CD4-positive, alpha-beta T cell (primary cell): ENCODE data around the gene SLC34A2. TPM values are rescaled to one million over a fixed set of nuclear protein-coding genes. Genes with fewer than 3 reads are reported as not detected.

ENCODE experiments used
- ATAC-seq: fragments of 200-7000 bp; cut with Tn5 transposase; one replicate; pipeline ENCODE4 v1.10.0; 2022; ENCODE audit warnings: mild to moderate bottlenecking; ENCODE audit not compliant: poor library complexity
- CTCF ChIA-PET: fragments of 350-600 bp; sonication (Branson Sonifier 250); formaldehyde crosslinking; loops from one replicate; lab custom pipeline; 2021; ENCODE audit warnings: antibody characterized with exemption, inconsistent platforms; lab: Charles Lee
- POLR2A ChIA-PET: fragments of 350-600 bp; sonication (Branson Sonifier 250); formaldehyde crosslinking; loops from one replicate; lab custom pipeline; 2021; ENCODE audit warnings: antibody characterized with exemption, inconsistent platforms; lab: Charles Lee
- DNase-seq, 14 experiments: peaks; one replicate each; pipeline ENCODE4 v3.0.0-alpha.2; 2013 to 2020; ENCODE audit warnings: mixed read lengths in 2 of 14
- H3K27ac ChIP-seq, 2 donors: one replicate each; pipeline versions ENCODE4 v1.5.1 to v1.7.0; 2013; ENCODE audit warnings: low read length in 2 of 2, low read depth in 1 of 2, mild to moderate bottlenecking in 1 of 2
- H3K27me3 ChIP-seq, 2 experiments: 1 replicate in 1 of 2; 2 replicates in 1 of 2; pipeline versions ENCODE4 v1.6.1 to v1.7.0; 2013; ENCODE audit warnings: low read length in 2 of 2, control low read depth in 1 of 2, mild to moderate bottlenecking in 1 of 2, moderate library complexity in 1 of 2; ENCODE audit not compliant: insufficient read depth in 2 of 2, control insufficient read depth in 1 of 2
- H3K36me3 ChIP-seq: one replicate; pipeline ENCODE4 v1.6.1; 2013; ENCODE audit warnings: low read length, control low read depth; ENCODE audit not compliant: insufficient read depth
- H3K4me1 ChIP-seq: one replicate; pipeline ENCODE4 v1.6.1; 2013; ENCODE audit warnings: low read length, control low read depth; ENCODE audit not compliant: insufficient read depth
- H3K4me3 ChIP-seq: one replicate; pipeline ENCODE4 v1.5.1; 2013; ENCODE audit warnings: mild to moderate bottlenecking, low read length, moderate library complexity
- H3K9me3 ChIP-seq, 2 experiments: 1 replicate in 1 of 2; 2 replicates in 1 of 2; pipeline versions ENCODE4 v1.6.1 to v1.7.0; 2013; ENCODE audit warnings: low read length in 2 of 2, mild to moderate bottlenecking in 2 of 2, control low read depth in 1 of 2, moderate library complexity in 1 of 2; ENCODE audit not compliant: control insufficient read depth in 1 of 2, insufficient read depth in 1 of 2
- H3K27ac Mint-ChIP-seq: one replicate; pipeline ENCODE4 v1.8.0; 2020; ENCODE audit warnings: mixed read lengths
- H3K27me3 Mint-ChIP-seq: one replicate; pipeline ENCODE4 v1.8.0; 2021; ENCODE audit warnings: mixed read lengths
- H3K36me3 Mint-ChIP-seq: one replicate; pipeline ENCODE4 v1.8.0; 2021; ENCODE audit warnings: low read depth, mixed read lengths
- H3K4me1 Mint-ChIP-seq: one replicate; pipeline ENCODE4 v1.8.0; 2021; ENCODE audit warnings: low read depth, mixed read lengths
- H3K4me3 Mint-ChIP-seq: one replicate; pipeline ENCODE4 v1.8.0; 2020; ENCODE audit warnings: mild to moderate bottlenecking, mixed read lengths
- H3K9me3 Mint-ChIP-seq: one replicate; pipeline ENCODE4 v1.8.0; 2020; ENCODE audit warnings: mixed read lengths
- CTCF ChIP-seq: fragments of 200-600 bp; IDR thresholded peaks from one replicate; pipeline ENCODE4 v1.8.0; 2022; ENCODE audit warnings: antibody characterized with exemption, mild to moderate bottlenecking
- intact Hi-C, 2 experiments: fragments of 100-400 bp; cut with DNase I in 1 of 2; cut with micrococcal nuclease in 1 of 2; formaldehyde crosslinking; loops; one replicate each; pipeline versions ENCODE4 v1.15.1 to v1.9.0; 2023 to 2025; cut with DNase I, micrococcal nuclease
- total RNA-seq, 174 experiments: library from RNA in 2 of 174; stranded (reverse) in 2 of 174; gene quantifications; one replicate each; pipeline ENCODE4 v1.2.3 and lab custom pipeline; 2021 to 2026

SLC34A2 gene
- total RNA-seq, 2 experiments from 2014 or later: not detected

- intact Hi-C loops: no loop called here
- no peaks in the 10 kb centered on the region for H3K36me3 Mint-ChIP-seq
- H3K4me1 Mint-ChIP-seq: no peaks in the 10 kb centered on the region
- DNase-seq (no peak), ATAC-seq (no peak)
- H3K27ac Mint-ChIP-seq: no peak overlapping the region
- no peak overlapping the region for H3K4me3 Mint-ChIP-seq
- no peak overlapping the region for H3K4me3 ChIP-seq
- no peaks in the 10 kb centered on the region for H3K9me3 Mint-ChIP-seq
- peaks cover 0 to 4% of the 10 kb centered on the region in 2 experiments for H3K9me3 ChIP-seq
- H3K27me3 Mint-ChIP-seq: peaks cover 6% of the 10 kb centered on the region
- H3K27ac ChIP-seq: no peak overlapping the region
- H3K4me1 ChIP-seq: no peaks in the 10 kb centered on the region
- CTCF ChIA-PET: no interaction called here
- TF ChIP-seq CTCF: no peak
- peaks cover 0 to 2% of the 10 kb centered on the region in 2 experiments for H3K27me3 ChIP-seq
- no peaks in the 10 kb centered on the region for H3K36me3 ChIP-seq
- POLR2A ChIA-PET: no interaction called here
Observed at GRCh38 chr4:25638806-25639205, 16.8 kb upstream of the SLC34A2 start.

- TF ChIP-seq CTCF: no peak
- DNase-seq (no peak), ATAC-seq (no peak)
- Histone ChIP-seq H3K4me3 (no peak overlapping the region), H3K27me3 (peaks cover 11 to 13% of the 10 kb centered on the region in 2 experiments), H3K4me1 (no peaks in the 10 kb centered on the region), H3K36me3 (no peaks in the 10 kb centered on the region), H3K27ac (no peak overlapping the region), H3K9me3 (peaks cover 0 to 3% of the 10 kb centered on the region in 2 experiments)
- no peaks in the 10 kb centered on the region for H3K4me1 Mint-ChIP-seq
- intact Hi-C loops: no loop called here
- H3K4me3 Mint-ChIP-seq: no peak overlapping the region
- no peaks in the 10 kb centered on the region for H3K36me3 Mint-ChIP-seq
- no peaks in the 10 kb centered on the region for H3K9me3 Mint-ChIP-seq
- ChIA-PET CTCF (no interaction called here), POLR2A (no interaction called here)
- H3K27ac Mint-ChIP-seq: no peak overlapping the region
- peaks cover 17% of the 10 kb centered on the region for H3K27me3 Mint-ChIP-seq
Observed at GRCh38 chr4:25650311-25650710, 5.3 kb upstream of the SLC34A2 start.

GRCh38 chr4:25651682-25652081 lies 4.0 kb upstream of the SLC34A2 start:
- H3K4me1 ChIP-seq: no peaks in the 10 kb centered on the region
- ChIA-PET POLR2A (no interaction called here), CTCF (no interaction called here)
- H3K36me3 ChIP-seq: no peaks in the 10 kb centered on the region
- TF ChIP-seq CTCF: no peak
- Mint-ChIP-seq H3K36me3 (no peaks in the 10 kb centered on the region), H3K27ac (no peak overlapping the region), H3K9me3 (no peaks in the 10 kb centered on the region), H3K4me1 (no peaks in the 10 kb centered on the region), H3K4me3 (no peak overlapping the region), H3K27me3 (peaks cover 27% of the 10 kb centered on the region)
- intact Hi-C loops: no loop called here
- no peak overlapping the region for H3K4me3 ChIP-seq
- H3K27me3 ChIP-seq: peaks cover 19 to 20% of the 10 kb centered on the region in 2 experiments
- H3K27ac ChIP-seq: no peak overlapping the region
- no peak for ATAC-seq
- H3K9me3 ChIP-seq: peaks cover 0 to 3% of the 10 kb centered on the region in 2 experiments
- no peak for DNase-seq
